ENCODE measurements around the gene SPINT4.

GRCh38 chr20:45704969-45705637, 17.0 kb upstream of the SPINT4 start, which contains the start of gene WFDC10B:
- no peak for TF ChIP-seq POLR2AphosphoS5 (IDR thresholded peaks at IDR 0.05; ENCODE audit: low read depth, low read length)
- TF ChIP-seq POLR2A (IDR thresholded peaks at IDR 0.05; ENCODE audit: low read depth, low read length) = no peak
- no peak for TF ChIP-seq TAF1 (IDR thresholded peaks at IDR 0.05; ENCODE audit: borderline replicate concordance, low read depth, low read length)

All from GM12892 (cell line).